Type B pancreatic cell (in vitro differentiated cells): ENCODE results near the gene SLC34A3. TPM values are rescaled to one million over a fixed set of nuclear protein-coding genes. Genes with fewer than 3 reads are reported as not detected.

ENCODE experiments used
- DNase-seq: peaks from one replicate; pipeline ENCODE4 v3.0.0; 2021; ENCODE audit warnings: mixed read lengths; ENCODE audit not compliant: unreplicated experiment; ENCODE audit errors: extremely low spot score
- H3K27ac Mint-ChIP-seq: 2 replicates; pipeline ENCODE4 v1.8.0; 2021; ENCODE audit warnings: mild to moderate bottlenecking, mixed read lengths
- H3K27me3 Mint-ChIP-seq: 2 replicates; pipeline ENCODE4 v1.8.0; 2021; ENCODE audit warnings: mixed read lengths
- H3K36me3 Mint-ChIP-seq: 2 replicates; pipeline ENCODE4 v1.8.0; 2021; ENCODE audit warnings: mixed read lengths
- H3K4me1 Mint-ChIP-seq: one replicate; pipeline ENCODE4 v1.8.0; 2021; ENCODE audit warnings: mixed read lengths; ENCODE audit not compliant: unreplicated experiment
- H3K4me3 Mint-ChIP-seq: 2 replicates; pipeline ENCODE4 v1.8.0; 2021; ENCODE audit warnings: mild to moderate bottlenecking, mixed read lengths
- H3K9me3 Mint-ChIP-seq: 2 replicates; pipeline ENCODE4 v1.8.0; 2021; ENCODE audit warnings: mixed read lengths
- CTCF ChIP-seq: fragments of 200-600 bp; sonication (generic); conservative IDR thresholded peaks from 2 replicates; pipeline ENCODE4 v1.5.0; 2021; ENCODE audit warnings: antibody characterized with exemption, mild to moderate bottlenecking
- total RNA-seq: library from RNA; stranded (reverse); gene quantifications from 2 replicates; pipeline ENCODE4 v1.2.1, GENCODE V29; 2021; ENCODE audit warnings: low replicate concordance

SLC34A3 gene
- total RNA-seq, 1 donor from 2014 or later: 0.41 TPM

GRCh38 chr9:137232101-137232500 lies 1.4 kb downstream of the SLC34A3 start:
- no peaks in the 10 kb centered on the region for H3K9me3 Mint-ChIP-seq

GRCh38 chr9:137232510-137232909 lies 1.8 kb downstream of the SLC34A3 start:
- Mint-ChIP-seq H3K27me3 (peaks cover 2% of the 10 kb centered on the region), H3K36me3 (no peaks in the 10 kb centered on the region), H3K4me1 (peaks cover 3% of the 10 kb centered on the region), H3K4me3 (no peak overlapping the region), H3K27ac (no peak overlapping the region), H3K9me3 (no peaks in the 10 kb centered on the region)
- no peak for DNase-seq
- TF ChIP-seq CTCF: no peak

More at GRCh38 chr9:137232101-137232500, 1.4 kb downstream of the SLC34A3 start:
- no peak for DNase-seq
- H3K27ac Mint-ChIP-seq: no peak overlapping the region
- peaks cover 3% of the 10 kb centered on the region for H3K27me3 Mint-ChIP-seq
- TF ChIP-seq CTCF: no peak
- H3K4me3 Mint-ChIP-seq: no peak overlapping the region
- H3K36me3 Mint-ChIP-seq: no peaks in the 10 kb centered on the region
- H3K4me1 Mint-ChIP-seq: peaks cover 5% of the 10 kb centered on the region

- H3K4me3 Mint-ChIP-seq: no peak overlapping the region
- H3K27me3 Mint-ChIP-seq: no peaks in the 10 kb centered on the region
- H3K9me3 Mint-ChIP-seq: no peaks in the 10 kb centered on the region
- no peaks in the 10 kb centered on the region for H3K36me3 Mint-ChIP-seq
- H3K27ac Mint-ChIP-seq: no peak overlapping the region
- no peak for DNase-seq
- H3K4me1 Mint-ChIP-seq: no peaks in the 10 kb centered on the region
- TF ChIP-seq CTCF: no peak
These were observed 2.7 kb downstream of the SLC34A3 start for GRCh38 chr9:137233143-137233980.

GRCh38 chr9:137234055-137234697 lies 3.5 kb downstream of the SLC34A3 start:
- peaks cover 4% of the 10 kb centered on the region for H3K4me1 Mint-ChIP-seq
- H3K9me3 Mint-ChIP-seq: no peaks in the 10 kb centered on the region
- no peak overlapping the region for H3K27ac Mint-ChIP-seq
- no peaks in the 10 kb centered on the region for H3K27me3 Mint-ChIP-seq
- H3K4me3 Mint-ChIP-seq: no peak overlapping the region
- no peak for TF ChIP-seq CTCF
- DNase-seq: no peak
- no peaks in the 10 kb centered on the region for H3K36me3 Mint-ChIP-seq

GRCh38 chr9:137234758-137235423 lies 4.2 kb downstream of the SLC34A3 start:
- Mint-ChIP-seq H3K36me3 (no peaks in the 10 kb centered on the region), H3K4me1 (peaks cover 5% of the 10 kb centered on the region), H3K27me3 (no peaks in the 10 kb centered on the region), H3K4me3 (peak overlapping the region; percentile 34), H3K27ac (peak overlapping the region; percentile 46), H3K9me3 (no peaks in the 10 kb centered on the region)
- DNase-seq: no peak
- TF ChIP-seq CTCF: no peak
